Nucleus accumbens (tissue), 56 donors: ENCODE results near the gene CASTOR2.
"Not testable (repeated sequence)": the region's sequence is repeated elsewhere in the genome, so short reads cannot be mapped to it uniquely, and the experiment has no call there.

ENCODE experiments used
- DNase-seq, 56 donors: peaks; one replicate each; lab custom pipeline; 2025; lab: John Stamatoyannopoulos, UW

CASTOR2 gene

GRCh38 chr7:74993121-74993520 is 28.6 kb downstream of the CASTOR2 start:
- DNase-seq: no peak

- not testable (repeated sequence) for DNase-seq
Measured at GRCh38 chr7:74994869-74995543, 30.5 kb downstream of the CASTOR2 start.

GRCh38 chr7:74996361-74996760 is 31.9 kb downstream of the CASTOR2 start:
- not testable (repeated sequence) for DNase-seq

- DNase-seq: not testable (repeated sequence)
Measured at GRCh38 chr7:74997811-74998210, 33.3 kb downstream of the CASTOR2 start.

GRCh38 chr7:75001356-75001755 is 36.9 kb downstream of the CASTOR2 start:
- DNase-seq: not testable (repeated sequence)

GRCh38 chr7:75010036-75010435 is 45.5 kb downstream of the CASTOR2 start:
- DNase-seq: no peak

GRCh38 chr7:75017832-75018231 is 53.3 kb downstream of the CASTOR2 start:
- DNase-seq: no peak

- no peak for DNase-seq
Measured at GRCh38 chr7:75018570-75019364, 54.3 kb downstream of the CASTOR2 start.

GRCh38 chr7:75019800-75020199 is 55.3 kb downstream of the CASTOR2 start:
- no peak for DNase-seq

- DNase-seq: no peak
Measured at GRCh38 chr7:75024922-75025321, 60.4 kb downstream of the CASTOR2 start.

GRCh38 chr7:75028299-75028698 is 63.8 kb downstream of the CASTOR2 start:
- DNase-seq: no peak

GRCh38 chr7:75033064-75033463 is 68.6 kb downstream of the CASTOR2 start:
- DNase-seq: no peak

- DNase-seq: no peak
Measured at GRCh38 chr7:75033826-75034225, 69.3 kb downstream of the CASTOR2 start.

- no peak for DNase-seq
Measured at GRCh38 chr7:75038508-75038907, 74.0 kb downstream of the CASTOR2 start.

GRCh38 chr7:75039166-75039565 is 74.7 kb downstream of the CASTOR2 start:
- DNase-seq: no peak

GRCh38 chr7:75039709-75040108 is 75.2 kb downstream of the CASTOR2 start:
- DNase-seq: no peak

GRCh38 chr7:75040512-75040911 is 76.0 kb downstream of the CASTOR2 start:
- no peak for DNase-seq

- peak in 20 of 56 donors; percentile 1 to 34 (median 10) for DNase-seq
Measured at GRCh38 chr7:75042286-75042685, 77.8 kb downstream of the CASTOR2 start.

GRCh38 chr7:75042831-75043703 is 78.6 kb downstream of the CASTOR2 start:
- DNase-seq: no peak

GRCh38 chr7:75045881-75046280 is 81.4 kb downstream of the CASTOR2 start:
- DNase-seq: no peak
